ENCODE data around the gene CRYBA1. TPM values are rescaled to one million over a fixed set of nuclear protein-coding genes. Genes with fewer than 3 reads are reported as not detected.
"Not testable (repeated sequence)": the region's sequence is repeated elsewhere in the genome, so short reads cannot be mapped to it uniquely, and the experiment has no call there.

CRYBA1 gene, protein sequence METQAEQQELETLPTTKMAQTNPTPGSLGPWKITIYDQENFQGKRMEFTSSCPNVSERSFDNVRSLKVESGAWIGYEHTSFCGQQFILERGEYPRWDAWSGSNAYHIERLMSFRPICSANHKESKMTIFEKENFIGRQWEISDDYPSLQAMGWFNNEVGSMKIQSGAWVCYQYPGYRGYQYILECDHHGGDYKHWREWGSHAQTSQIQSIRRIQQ
- not detected in 2 replicates for total RNA-seq (2014; rRNA removed; shearing (Covaris generic))

DNA sequence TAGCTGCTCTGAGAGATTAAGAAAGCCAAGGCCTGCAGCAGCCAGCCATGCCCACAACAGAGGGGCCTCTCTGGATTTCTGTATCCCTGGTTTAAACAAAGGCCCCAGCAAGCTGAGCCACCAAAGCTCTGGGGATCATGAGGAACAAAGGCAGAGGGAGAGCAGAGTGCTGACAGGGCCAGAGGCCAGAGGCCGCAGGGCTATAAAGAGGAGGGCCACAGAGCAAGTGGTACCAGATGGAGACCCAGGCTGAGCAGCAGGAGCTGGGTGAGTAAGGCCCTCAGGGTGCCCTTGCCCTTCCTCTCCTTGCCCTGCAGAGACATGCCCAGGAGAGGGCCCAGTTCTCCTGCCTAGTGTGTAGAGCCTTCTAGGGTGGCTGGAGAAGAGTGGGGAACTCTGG is at the start of gene CRYBA1:
Gene CRYBA1 (plus strand): TSS at position 232 of the 400 bp plus-strand sequence. CDS start 5 bp downstream, at position 237.
- no peak for DNase-seq (ENCODE audit: low spot score)

DNA sequence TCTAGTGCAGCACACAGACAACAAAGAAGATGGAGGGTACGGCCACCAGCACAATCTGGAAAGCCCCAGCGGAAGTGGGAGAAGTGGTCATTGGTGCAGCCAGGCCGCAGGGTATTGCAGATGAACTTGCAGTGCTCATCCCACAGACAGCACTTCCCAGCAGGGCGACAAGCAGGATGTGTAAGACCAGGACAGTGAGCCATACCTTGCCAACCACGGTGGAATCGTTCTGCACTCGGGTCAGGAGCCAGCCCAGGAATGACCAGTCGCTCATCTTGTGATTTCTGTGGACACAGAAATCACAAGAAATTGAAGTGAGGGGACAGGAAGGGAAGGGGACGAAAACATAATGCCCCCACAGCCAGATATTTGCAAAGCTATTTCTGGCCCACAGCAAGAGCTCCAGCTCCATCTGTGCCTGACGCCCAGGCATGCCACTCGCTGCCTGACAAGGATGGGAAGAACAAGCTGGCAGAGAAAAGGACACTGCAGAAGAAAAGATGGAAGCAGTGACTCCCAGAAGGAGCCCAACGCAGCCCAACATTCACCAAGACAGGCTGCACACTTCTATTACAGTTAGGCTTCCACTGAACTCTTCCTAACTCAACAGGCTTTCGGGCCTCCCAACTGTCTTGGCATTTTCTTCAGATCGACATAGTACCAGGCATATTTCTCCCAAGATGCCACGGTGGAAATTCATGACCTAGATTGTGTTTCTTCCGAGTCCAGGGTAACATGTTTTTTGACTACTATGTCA is 49.0 kb upstream of the CRYBA1 start:
- DNase-seq (ENCODE audit: low spot score) = no peak

DNA sequence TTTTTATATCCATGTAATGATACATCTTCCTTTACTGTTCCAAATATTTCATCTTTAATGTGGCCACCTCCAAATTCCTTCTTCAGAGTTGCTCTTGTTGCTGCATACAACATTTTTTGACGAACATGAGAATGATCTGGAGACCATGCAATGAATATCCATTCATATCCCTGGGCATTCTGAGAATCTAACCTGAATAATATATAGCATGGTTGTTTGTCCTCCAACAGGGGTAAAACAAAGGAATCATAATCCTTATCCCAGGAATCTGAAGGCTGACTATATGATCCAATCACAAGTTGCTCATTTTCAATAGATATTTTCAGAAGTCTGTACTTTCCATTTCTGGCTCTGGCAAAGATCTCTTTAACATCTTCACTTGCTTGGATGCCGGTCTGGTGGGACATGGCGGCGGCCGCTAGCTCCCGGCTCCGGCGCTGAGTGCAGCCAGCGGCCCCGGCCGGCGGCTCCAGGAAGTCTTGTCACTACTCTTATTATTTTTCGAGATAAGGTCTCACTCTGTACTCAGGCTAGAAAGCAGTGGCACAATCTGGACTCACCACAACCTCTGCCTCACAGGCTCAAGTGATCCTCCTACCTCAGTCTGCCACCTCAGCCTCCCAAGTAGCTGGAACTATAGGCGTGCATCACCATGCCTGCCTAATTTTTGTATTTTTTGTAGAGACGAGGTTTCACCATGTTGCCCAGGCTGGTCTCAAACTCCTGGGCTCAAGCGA is 42.4 kb upstream of the CRYBA1 start:
- not testable (repeated sequence) for DNase-seq (ENCODE audit: low spot score)

DNA sequence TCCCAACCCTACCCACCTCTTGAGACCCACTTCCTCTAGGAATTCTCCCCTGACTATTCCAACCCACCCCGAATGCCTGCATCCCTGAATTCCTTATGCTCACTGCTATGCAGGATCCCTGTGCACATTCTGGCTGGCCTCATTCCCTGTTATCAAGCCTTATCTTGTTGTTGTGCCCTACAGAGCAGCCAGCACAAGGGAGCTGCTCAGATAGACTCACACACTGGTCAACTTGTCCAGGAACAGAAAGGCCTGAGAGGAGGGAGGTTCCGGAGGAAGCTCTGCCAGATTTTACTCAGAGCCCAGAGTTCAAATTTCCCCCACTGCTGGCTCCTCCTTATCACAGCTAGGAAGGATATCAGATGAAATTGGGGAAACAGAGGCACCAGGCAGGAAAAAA is 41.6 kb upstream of the CRYBA1 start:
- DNase-seq (ENCODE audit: low spot score) = no peak

DNA sequence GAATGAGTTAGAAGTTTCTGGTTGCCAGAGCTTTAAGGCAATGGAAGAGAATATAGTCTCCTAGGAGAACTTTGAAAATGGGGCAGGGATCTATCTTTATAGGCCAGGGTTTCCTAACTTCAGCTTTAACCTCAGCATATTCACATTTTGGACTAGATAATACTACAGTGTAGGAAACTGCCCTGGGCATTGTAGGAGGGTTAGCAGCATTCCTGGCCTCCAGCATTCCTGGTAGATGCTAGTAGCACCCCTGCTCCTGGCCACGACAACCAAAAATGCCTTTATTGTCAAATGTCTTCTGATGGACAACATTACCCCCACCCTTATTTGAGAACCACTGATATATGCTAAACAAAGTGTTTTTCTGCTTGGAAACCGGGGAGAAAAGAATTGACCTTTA is 38.7 kb upstream of the CRYBA1 start:
- no peak for DNase-seq (ENCODE audit: low spot score)

DNA sequence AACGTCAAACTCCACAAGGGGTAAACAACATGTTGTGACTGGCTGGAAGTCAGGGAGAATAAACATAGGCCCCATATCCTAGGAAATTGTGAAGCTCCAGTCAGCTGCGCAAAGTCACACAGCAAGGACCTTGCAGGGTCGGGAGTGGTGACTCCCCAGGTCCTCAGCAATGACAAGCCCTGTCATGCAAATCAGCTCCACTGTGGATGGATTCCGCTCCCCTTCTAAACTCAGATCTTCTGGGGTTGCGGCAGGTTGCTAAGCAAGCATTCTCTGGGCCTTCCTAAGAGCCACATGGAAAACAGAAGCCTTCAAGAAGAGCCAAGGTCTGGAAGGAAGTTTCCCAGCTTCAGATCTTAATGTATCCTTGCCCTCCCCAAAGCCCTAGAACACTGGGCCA is 37.6 kb upstream of the CRYBA1 start:
- DNase-seq (ENCODE audit: low spot score) = no peak

DNA sequence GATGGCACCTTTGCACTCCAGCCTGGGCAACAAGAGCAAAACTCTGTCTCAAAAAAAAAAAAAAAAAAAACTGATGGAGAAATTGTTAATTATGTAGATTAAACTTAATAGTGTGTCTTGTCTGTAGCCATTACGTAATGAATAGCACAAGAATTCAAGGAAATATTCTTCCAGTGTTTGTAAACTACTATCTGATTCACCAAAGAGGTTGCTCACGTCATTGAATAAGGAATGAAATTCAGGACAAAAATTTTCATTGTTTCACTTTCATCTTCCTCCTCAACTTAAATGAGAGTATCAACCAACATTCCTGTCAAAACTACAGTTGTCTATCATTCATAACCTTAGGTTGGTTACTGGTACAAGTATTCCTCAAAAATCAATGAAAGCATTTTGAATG is 35.8 kb upstream of the CRYBA1 start:
- DNase-seq (ENCODE audit: low spot score) = no peak

DNA sequence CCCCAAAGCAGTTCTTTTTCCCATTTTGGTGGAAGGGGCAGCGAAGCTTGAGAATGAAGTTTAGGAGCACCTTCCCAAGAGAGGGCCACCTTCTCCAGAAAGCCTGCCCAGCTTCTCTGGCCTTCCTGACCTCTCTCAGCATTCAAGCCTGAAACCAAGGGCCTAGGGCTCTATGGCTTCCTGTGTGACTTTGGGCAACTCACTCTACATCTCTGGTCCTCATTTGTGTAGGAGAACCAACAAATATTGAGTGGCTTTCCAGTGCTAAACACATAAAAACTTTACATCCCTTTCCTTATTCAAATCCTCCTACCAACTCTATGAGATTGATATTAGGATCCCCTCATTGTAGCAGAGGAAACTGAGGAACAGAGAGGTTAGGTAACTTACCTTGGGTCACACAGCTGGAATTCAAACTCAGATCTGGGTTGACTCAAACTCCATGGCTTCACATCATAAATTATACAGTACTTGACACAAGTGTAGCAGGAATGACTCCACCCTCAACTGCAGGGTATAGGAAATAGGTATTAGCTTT is 34.5 kb upstream of the CRYBA1 start:
- DNase-seq (ENCODE audit: low spot score) = no peak

DNA sequence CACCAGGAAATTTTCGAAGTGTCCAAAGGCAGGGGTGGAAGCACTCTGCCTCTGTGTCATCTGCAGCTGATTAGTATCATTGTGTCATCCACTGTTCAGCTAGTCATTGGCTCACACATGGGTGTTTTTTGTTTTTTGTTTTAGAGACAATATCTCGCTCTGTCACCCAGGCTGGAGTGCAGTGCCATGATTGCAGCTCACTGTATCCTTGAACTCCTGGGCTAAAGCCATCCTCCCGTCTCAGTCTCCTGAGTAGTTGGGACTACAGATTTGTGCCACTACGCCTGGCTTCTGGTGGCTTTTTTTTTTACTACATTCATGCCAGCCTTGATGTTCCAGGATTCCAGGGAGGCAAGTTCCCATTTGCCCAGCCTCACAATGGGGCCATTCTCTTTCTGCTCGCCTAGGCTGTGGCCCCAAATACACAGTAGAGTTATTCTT is 34.0 kb upstream of the CRYBA1 start:
- DNase-seq (ENCODE audit: low spot score) = no peak

DNA sequence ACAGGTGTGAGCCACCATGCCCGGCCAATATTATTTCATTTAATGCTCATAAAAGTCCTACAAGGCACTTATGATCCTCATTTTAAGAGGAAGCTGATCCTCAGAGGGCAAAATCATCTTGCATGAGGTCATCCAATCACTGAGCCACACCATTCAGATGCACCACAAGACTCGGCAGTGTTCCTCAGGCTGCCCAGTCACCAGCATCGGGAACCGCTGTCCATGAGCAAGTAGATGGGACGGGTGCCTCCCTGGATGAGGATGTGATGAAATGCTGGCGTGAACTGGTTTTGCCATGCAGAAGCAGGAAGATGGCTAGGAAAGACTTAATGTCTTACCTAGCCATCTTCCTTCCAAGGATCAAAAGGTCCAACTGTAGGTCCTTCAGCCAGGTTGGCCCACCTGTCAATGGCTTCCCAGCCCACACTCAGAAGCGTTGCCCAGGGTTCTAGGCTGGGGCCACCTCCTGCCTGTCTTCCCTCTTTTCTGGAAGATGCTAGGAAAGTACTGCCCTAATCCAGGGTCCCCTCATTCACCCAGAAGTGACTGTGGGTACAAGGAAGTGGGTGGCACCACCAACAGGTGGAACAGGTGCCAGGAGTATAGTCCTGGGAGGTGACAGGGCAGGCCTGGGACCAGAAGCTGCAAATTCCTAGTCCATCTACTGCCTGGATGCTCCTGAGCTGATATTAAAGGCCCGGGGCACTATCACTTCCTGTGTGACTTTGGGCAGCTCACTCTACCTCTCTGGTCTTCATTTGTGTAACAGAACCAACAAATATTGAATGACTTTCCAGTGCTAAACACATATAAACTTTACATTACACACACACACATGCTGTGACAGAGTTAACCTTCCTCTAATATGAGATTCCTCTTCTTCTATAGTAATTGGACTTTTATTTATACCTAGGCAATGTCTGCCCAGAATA is 32.2 kb upstream of the CRYBA1 start:
- no peak for DNase-seq (ENCODE audit: low spot score)

DNA sequence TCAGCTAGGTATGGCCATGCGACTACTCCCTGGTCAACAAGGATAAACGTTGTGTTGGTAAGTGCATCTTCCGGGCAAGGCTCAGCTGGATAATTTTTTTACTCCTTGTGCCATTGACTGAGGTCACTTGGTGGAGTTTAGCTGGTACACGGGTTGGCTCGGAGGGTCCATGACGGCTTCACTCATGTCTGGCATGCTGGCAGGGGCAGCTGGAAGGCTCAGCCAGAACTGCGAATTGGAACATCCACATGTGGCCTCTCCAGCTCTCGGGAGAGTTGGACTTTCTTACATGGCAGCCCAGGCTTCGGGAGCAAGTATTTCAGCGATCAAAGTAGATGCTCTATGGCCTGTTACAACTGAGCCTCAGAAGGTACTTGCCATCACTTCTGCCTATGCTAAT is 31.5 kb upstream of the CRYBA1 start:
- DNase-seq (ENCODE audit: low spot score) = no peak

DNA sequence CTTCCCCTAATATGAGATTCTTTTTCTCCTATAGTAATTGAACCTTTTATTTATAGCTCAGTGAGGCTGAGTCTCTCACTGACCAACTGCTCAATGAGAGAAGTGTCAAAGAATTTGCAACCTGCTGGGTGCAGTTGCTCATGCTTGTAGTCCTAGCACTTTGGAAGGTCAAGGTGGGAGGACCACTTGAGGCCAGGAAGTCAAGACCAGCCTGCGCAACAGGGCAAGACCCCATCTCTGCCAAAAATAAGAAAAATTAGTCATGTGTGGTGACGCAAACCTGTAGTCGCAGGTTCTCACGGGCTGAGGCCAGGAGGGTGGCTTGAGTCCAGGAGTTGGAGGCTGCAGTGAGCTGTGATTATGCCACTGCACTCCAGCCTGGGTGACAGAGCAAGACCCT is 30.9 kb upstream of the CRYBA1 start:
- no peak for DNase-seq (ENCODE audit: low spot score)

DNA sequence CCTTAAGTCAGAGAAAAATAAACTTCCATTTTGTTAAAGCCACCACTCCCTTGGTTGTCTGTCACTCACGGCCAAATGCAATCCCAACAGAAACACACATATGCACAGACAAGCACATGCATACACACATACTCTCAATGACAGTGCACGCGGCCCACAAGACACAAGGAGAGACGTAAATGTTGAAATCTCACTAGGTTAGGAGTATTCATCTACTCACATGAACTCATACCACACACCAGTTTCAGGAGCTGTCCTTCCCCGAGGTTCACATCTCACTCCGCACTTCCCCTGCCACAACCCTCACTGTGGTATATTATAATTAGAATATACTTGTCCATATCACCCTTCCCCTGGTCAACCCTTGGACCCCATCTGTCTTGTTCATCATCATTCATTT is 30.5 kb upstream of the CRYBA1 start:
- DNase-seq (ENCODE audit: low spot score) = no peak

DNA sequence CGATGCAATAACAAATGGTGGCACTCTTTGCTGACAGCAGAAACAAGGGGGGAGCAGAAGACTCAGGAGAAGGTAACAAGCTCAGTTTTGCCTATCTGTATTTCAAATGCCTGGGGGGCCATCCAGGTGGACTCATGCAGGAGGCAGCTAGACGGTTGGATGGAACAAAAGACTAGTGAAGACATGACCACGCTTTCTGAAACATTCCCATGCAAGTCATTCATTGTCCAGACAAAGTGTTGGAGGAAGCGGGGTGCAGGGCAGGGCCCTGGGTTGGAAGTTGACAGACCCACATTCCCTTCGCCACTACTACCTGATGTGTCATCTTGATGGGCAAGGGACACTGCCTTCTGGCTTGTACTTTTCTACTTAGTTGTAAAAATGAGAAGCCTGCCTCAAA is 29.8 kb upstream of the CRYBA1 start:
- DNase-seq (ENCODE audit: low spot score) = no peak

DNA sequence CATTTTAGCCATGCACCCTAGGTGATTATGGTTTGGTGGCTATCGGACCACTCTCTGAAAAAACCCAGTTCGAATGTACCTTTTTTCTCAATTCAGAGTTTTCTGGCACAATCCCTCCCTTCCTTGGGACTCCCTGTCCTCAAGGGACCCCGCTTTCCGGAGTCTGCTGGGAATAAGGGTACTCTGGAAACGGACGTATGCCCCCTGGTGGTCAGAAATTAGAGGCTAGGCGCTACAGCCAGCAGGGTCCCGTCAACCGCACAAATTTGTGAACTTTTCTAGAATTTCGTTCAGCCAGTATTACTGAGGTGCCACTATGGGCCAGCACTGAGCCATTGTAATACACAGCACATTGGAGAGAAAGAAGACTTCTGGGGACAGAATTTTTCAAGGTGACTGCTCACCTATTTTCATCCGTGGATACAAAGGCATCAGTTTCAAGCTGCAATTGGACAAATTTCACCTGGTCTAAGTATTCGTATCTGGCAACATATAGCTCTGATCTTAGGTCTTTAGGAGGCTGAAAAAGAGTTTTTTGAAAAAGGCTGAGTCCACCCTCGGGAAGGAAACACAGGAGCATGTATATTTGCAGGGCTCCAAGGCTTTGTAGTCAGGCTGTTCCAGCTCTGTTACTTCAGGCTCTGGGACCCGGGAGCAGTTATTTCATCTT is 27.1 kb upstream of the CRYBA1 start:
- peak; percentile 85 for DNase-seq (ENCODE audit: low spot score)

DNA sequence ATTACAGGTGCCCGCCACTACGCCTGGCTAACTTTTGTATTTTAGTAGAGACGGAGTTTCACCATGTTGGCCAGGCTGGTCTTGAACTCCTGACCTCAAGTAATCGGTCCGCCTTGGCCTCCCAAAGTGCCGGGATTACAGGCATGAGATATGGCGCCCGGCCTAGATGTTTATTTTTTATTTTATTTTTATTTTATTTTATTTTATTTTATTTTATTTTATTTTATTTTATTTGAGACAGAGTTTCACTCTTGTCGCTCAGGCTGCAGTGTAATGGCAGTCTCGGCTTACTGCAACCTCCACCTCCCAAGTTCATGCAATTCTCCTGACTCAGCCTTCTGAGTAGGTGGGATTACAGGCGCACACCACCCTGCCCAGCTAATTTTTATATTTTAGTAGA is 25.3 kb upstream of the CRYBA1 start:
- not testable (repeated sequence) for DNase-seq (ENCODE audit: low spot score)

DNA sequence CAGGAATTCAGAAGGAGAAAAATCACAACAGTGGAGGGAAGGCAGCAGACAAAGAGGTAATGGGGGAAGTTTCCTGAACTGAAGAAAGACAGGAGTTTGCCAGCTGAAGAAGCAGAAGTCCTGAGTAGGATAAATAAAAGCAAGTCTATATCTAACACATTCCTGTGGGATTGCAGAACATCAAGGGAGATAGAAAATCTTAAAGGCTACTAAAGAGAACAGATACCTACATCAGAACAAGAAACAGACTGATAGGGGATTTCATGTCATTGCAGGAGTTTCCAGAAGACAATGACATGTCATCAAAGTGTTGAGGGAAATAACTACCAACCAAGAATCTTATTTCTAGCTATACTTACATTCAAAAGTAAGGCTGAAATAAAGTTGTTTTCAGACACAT is 21.3 kb upstream of the CRYBA1 start:
- no peak for DNase-seq (ENCODE audit: low spot score)

DNA sequence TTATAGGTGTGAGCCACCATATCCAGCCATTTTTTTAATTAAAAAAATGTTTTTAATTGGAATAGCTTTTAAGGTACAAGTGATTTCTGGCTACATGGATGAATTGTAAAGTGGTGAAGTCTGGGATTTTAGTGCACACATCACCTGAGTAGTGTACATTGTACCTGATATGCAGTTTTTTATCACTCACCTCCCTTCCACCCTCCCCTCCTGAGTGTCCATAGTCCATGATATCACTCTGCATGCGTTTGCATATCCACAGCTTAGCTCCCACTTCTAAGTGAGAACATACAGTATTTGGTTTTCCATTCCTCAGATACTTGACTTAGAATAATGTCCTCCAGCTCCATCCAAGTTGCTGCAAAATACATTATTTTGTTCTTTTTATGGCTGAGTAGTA is 13.4 kb upstream of the CRYBA1 start:
- no peak for DNase-seq (ENCODE audit: low spot score)

DNA sequence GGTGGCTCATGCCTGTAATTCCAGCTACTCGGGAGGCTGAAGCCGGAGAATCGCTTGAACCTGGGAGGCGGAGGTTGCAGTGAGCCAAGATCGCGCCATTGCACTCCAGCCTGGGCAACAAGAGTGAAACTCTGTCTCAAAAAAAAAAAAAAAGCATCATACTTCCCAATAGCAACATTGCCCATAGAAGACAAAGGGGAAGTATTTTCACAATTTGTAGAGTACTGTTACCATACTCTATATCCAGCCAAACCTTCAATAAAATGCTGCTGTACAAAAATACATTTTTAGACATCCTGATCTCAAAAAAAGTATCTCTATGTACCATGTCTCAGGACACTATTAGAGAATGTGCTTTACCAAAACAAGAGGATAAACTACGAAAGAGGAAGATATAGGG is 11.7 kb upstream of the CRYBA1 start:
- DNase-seq (ENCODE audit: low spot score) = not testable (repeated sequence)

DNA sequence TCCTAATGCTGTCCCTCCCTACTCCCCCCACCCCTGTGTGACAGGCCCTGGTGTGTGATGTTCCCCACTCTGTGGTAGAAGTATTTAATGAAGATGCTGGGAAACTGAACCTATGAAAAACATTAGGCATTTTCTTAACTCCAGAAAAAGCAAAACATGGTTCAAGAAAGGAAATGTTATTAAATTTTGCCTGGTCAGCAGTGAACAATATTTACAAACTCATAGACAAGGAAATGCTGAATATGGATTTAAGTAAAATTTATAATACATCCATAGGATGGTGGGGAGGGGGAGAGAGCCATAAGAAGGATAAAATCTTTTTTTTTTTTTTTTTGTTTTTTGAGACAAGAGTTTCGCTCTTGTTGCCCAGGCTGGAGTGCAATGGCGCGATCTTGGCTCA is 10.8 kb upstream of the CRYBA1 start:
- no peak for DNase-seq (ENCODE audit: low spot score)

Measured in HT-29 (cell line).